ENCODE results near the gene KTI12. TPM values are rescaled to one million over a fixed set of nuclear protein-coding genes. Genes with fewer than 3 reads are reported as not detected.
"Not testable (repeated sequence)": the region's sequence is repeated elsewhere in the genome, so short reads cannot be mapped to it uniquely, and the experiment has no call there.

The KTI12 gene
- total RNA-seq, 2 experiments from 2014 or later = 16.4 to 16.8 TPM

- Histone ChIP-seq H3K4me3 (ENCODE audit: low read depth, low read length, poor library complexity, severe bottlenecking) (peak overlapping the region; percentile 88), H3K4me2 (ENCODE audit: low read length) (peak overlapping the region; percentile 100), H4K20me1 (ENCODE audit: insufficient read depth, low read length) (peaks cover 17% of the 10 kb centered on the region; the same call in 1 of the 2 replicates), H3K79me2 (ENCODE audit: insufficient read depth, low read depth, low read length) (peaks cover 43% of the 10 kb centered on the region), H3K27ac (ENCODE audit: low read depth, low read length, poor library complexity, severe bottlenecking) (peak overlapping the region; percentile 39), H3K4me1 (ENCODE audit: insufficient read depth, low read length, poor library complexity, severe bottlenecking) (peaks cover 34% of the 10 kb centered on the region), H3K9me2 (ENCODE audit: insufficient read depth, low read length) (no peaks in the 10 kb centered on the region), H2AFZ (ENCODE audit: low read length) (peak overlapping the region; percentile 54; the same call in 1 of the 2 replicates), H3K36me3 (ENCODE audit: insufficient read depth, low read length) (peaks cover 34% of the 10 kb centered on the region), H3K9me3 (ENCODE audit: low read length) (no peaks in the 10 kb centered on the region)
- ChIA-PET CTCF (ENCODE audit: unreplicated experiment) (no interaction called here), POLR2A (interaction anchor here (1.0 to 3.4 kb wide), 2 partner anchors 23 to 29 kb away, joined by 4 to 14 read pairs; partner anchors contain the start of genes BTF3L4 and TXNDC12)
- intact Hi-C loops (cut with micrococcal nuclease; ENCODE audit: unreplicated experiment) = no loop called here
- BruUV-seq (replicated peaks) = TSS peak; percentile 65
- peak; percentile 5 for DNase-seq (ENCODE audit: low spot score)
- TF ChIP-seq CTCF (conservative IDR thresholded peaks at IDR 0.05; ENCODE audit: low read length) (no peak), EZH2phosphoT487 (IDR thresholded peaks at IDR 0.05; ENCODE audit: borderline replicate concordance, low read depth, low read length) (no peak)
These were observed 1.4 kb downstream of the KTI12 start for GRCh38 chr1:52032124-52032784.

GRCh38 chr1:52028839-52029238 is 4.8 kb downstream of the KTI12 start:
- H2AFZ ChIP-seq (ENCODE audit: low read length); DNase-seq (ENCODE audit: low spot score); intact Hi-C loops (cut with micrococcal nuclease; ENCODE audit: unreplicated experiment); H3K9me3 ChIP-seq (ENCODE audit: low read length); H3K4me2 ChIP-seq (ENCODE audit: low read length); H3K4me3 ChIP-seq (ENCODE audit: low read depth, low read length, poor library complexity, severe bottlenecking); H3K27ac ChIP-seq (ENCODE audit: low read depth, low read length, poor library complexity, severe bottlenecking); CTCF ChIA-PET (ENCODE audit: unreplicated experiment); H3K9me2 ChIP-seq (ENCODE audit: insufficient read depth, low read length); BruUV-seq (replicated peaks): not testable (repeated sequence)
- POLR2A ChIA-PET = interaction anchor here (0.6 kb wide), 2 partner anchors 302 to 696 kb away, joined by 3 to 6 read pairs; no protein-coding TSS in a partner anchor
- Histone ChIP-seq H3K36me3 (ENCODE audit: insufficient read depth, low read length) (peaks cover 55% of the 10 kb centered on the region), H3K79me2 (ENCODE audit: insufficient read depth, low read depth, low read length) (peaks cover 39% of the 10 kb centered on the region), H4K20me1 (ENCODE audit: insufficient read depth, low read length) (peaks cover 17% of the 10 kb centered on the region; the same call in 1 of the 2 replicates), H3K4me1 (ENCODE audit: insufficient read depth, low read length, poor library complexity, severe bottlenecking) (peaks cover 29% of the 10 kb centered on the region)

- H3K27ac ChIP-seq (ENCODE audit: low read depth, low read length, poor library complexity, severe bottlenecking) = no peak overlapping the region
- peaks cover 17% of the 10 kb centered on the region; the same call in 1 of the 2 replicates for H4K20me1 ChIP-seq (ENCODE audit: insufficient read depth, low read length)
- peaks cover 60% of the 10 kb centered on the region for H3K36me3 ChIP-seq (ENCODE audit: insufficient read depth, low read length)
- no peak overlapping the region for H3K4me3 ChIP-seq (ENCODE audit: low read depth, low read length, poor library complexity, severe bottlenecking)
- peaks cover 28% of the 10 kb centered on the region for H3K4me1 ChIP-seq (ENCODE audit: insufficient read depth, low read length, poor library complexity, severe bottlenecking)
- no peak overlapping the region for H3K4me2 ChIP-seq (ENCODE audit: low read length)
- H3K79me2 ChIP-seq (ENCODE audit: insufficient read depth, low read depth, low read length) = peaks cover 38% of the 10 kb centered on the region
- no TSS peak for BruUV-seq (replicated peaks)
- no peaks in the 10 kb centered on the region for H3K9me3 ChIP-seq (ENCODE audit: low read length)
- POLR2A ChIA-PET = interaction anchor here (0.6 kb wide), 1 partner anchor 303 kb away, joined by 3 read pairs; no protein-coding TSS in a partner anchor
- CTCF ChIA-PET (ENCODE audit: unreplicated experiment) = no interaction called here
- H2AFZ ChIP-seq (ENCODE audit: low read length) = no peak overlapping the region
- no peaks in the 10 kb centered on the region for H3K9me2 ChIP-seq (ENCODE audit: insufficient read depth, low read length)
- intact Hi-C loops (cut with micrococcal nuclease; ENCODE audit: unreplicated experiment) = no loop called here
- TF ChIP-seq CTCF (conservative IDR thresholded peaks at IDR 0.05; ENCODE audit: low read length) = no peak
- no peak for TF ChIP-seq EZH2phosphoT487 (IDR thresholded peaks at IDR 0.05; ENCODE audit: borderline replicate concordance, low read depth, low read length)
- no peak for DNase-seq (ENCODE audit: low spot score)
These were observed 5.3 kb downstream of the KTI12 start for GRCh38 chr1:52028328-52028727.

All from OCI-LY7 (cell line).